ENCODE data around the gene SPIB.

SPIB gene

GRCh38 chr19:50398675-50399367, 19.9 kb upstream of the SPIB start:
- no peak overlapping the region for H3K27ac Mint-ChIP-seq
- peaks cover 37% of the 10 kb centered on the region for H3K36me3 Mint-ChIP-seq (ENCODE audit: low read depth)

GRCh38 chr19:50399368-50399745, 19.4 kb upstream of the SPIB start:
- no peaks in the 10 kb centered on the region for H3K27me3 Mint-ChIP-seq (ENCODE audit: low read depth, poor library complexity)
- TF ChIP-seq, protein P1, sequence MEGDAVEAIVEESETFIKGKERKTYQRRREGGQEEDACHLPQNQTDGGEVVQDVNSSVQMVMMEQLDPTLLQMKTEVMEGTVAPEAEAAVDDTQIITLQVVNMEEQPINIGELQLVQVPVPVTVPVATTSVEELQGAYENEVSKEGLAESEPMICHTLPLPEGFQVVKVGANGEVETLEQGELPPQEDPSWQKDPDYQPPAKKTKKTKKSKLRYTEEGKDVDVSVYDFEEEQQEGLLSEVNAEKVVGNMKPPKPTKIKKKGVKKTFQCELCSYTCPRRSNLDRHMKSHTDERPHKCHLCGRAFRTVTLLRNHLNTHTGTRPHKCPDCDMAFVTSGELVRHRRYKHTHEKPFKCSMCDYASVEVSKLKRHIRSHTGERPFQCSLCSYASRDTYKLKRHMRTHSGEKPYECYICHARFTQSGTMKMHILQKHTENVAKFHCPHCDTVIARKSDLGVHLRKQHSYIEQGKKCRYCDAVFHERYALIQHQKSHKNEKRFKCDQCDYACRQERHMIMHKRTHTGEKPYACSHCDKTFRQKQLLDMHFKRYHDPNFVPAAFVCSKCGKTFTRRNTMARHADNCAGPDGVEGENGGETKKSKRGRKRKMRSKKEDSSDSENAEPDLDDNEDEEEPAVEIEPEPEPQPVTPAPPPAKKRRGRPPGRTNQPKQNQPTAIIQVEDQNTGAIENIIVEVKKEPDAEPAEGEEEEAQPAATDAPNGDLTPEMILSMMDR (IDR thresholded peaks at IDR 0.05): no peak
- H3K4me1 Mint-ChIP-seq: peaks cover 16% of the 10 kb centered on the region
- H3K4me3 Mint-ChIP-seq: no peak overlapping the region
- H3K27ac Mint-ChIP-seq: no peak overlapping the region
- no peak for DNase-seq
- peaks cover 36% of the 10 kb centered on the region for H3K36me3 Mint-ChIP-seq (ENCODE audit: low read depth)
- peaks cover 4% of the 10 kb centered on the region for H3K9me3 Mint-ChIP-seq

More at GRCh38 chr19:50398675-50399367, 19.9 kb upstream of the SPIB start:
- H3K4me1 Mint-ChIP-seq: peaks cover 16% of the 10 kb centered on the region
- no peaks in the 10 kb centered on the region for H3K27me3 Mint-ChIP-seq (ENCODE audit: low read depth, poor library complexity)
- no peak for DNase-seq
- H3K9me3 Mint-ChIP-seq: peaks cover 7% of the 10 kb centered on the region
- no peak overlapping the region for H3K4me3 Mint-ChIP-seq
- TF ChIP-seq, protein P1 (IDR thresholded peaks at IDR 0.05): no peak

GRCh38 chr19:50401605-50402450, 16.9 kb upstream of the SPIB start:
- no peak for DNase-seq
- no peak overlapping the region for H3K4me3 Mint-ChIP-seq

DNA sequence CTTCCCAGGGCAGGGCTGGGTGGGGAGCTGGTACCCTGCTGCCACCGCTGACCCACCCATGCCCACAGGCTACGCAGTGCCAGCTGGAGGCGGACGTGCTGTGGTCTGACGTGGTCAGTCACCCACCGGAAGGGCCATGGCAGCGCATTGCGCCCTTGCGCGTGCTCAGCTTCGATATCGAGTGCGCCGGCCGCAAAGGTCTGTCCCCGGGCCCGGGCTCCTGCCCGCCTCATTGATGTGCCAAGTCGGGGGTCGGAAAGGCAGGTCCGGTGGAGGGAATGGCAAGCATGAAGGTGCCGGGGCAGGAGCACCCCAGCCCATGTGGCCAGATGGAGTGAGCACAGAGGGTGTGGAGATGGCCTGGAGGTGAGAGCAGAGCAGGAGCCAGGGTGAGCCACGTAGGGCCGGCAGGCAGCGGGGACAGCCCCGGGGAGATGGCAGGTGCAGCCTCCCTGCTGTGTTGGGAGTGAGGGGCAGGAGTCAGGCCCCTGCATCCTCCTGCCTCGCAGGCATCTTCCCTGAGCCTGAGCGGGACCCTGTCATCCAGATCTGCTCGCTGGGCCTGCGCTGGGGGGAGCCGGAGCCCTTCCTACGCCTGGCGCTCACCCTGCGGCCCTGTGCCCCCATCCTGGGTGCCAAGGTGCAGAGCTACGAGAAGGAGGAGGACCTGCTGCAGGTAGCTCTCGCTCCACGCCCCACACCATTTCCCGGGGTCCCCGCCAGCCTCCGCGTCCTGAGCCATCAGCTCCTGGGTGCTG, 16.0 kb upstream of the SPIB start:
- TF ChIP-seq, protein P1 (IDR thresholded peaks at IDR 0.05): no peak
- Mint-ChIP-seq H3K4me1 (peaks cover 15% of the 10 kb centered on the region), H3K9me3 (no peaks in the 10 kb centered on the region), H3K4me3 (no peak overlapping the region), H3K27me3 (ENCODE audit: low read depth, poor library complexity) (no peaks in the 10 kb centered on the region), H3K36me3 (ENCODE audit: low read depth) (peaks cover 37% of the 10 kb centered on the region), H3K27ac (no peak overlapping the region)
- DNase-seq: no peak

More at GRCh38 chr19:50401605-50402450, 16.9 kb upstream of the SPIB start:
- Mint-ChIP-seq H3K9me3 (no peaks in the 10 kb centered on the region), H3K27me3 (ENCODE audit: low read depth, poor library complexity) (no peaks in the 10 kb centered on the region), H3K27ac (no peak overlapping the region), H3K36me3 (ENCODE audit: low read depth) (peaks cover 38% of the 10 kb centered on the region), H3K4me1 (peaks cover 16% of the 10 kb centered on the region)
- TF ChIP-seq, protein P1 (IDR thresholded peaks at IDR 0.05): no peak

- Mint-ChIP-seq H3K9me3 (no peaks in the 10 kb centered on the region), H3K27me3 (ENCODE audit: low read depth, poor library complexity) (peaks cover 3% of the 10 kb centered on the region), H3K4me3 (no peak overlapping the region), H3K27ac (peak overlapping the region; percentile 87), H3K36me3 (ENCODE audit: low read depth) (peaks cover 39% of the 10 kb centered on the region), H3K4me1 (no peaks in the 10 kb centered on the region)
- TF ChIP-seq, protein P1 (IDR thresholded peaks at IDR 0.05): no peak
- no peak for DNase-seq
Observed at GRCh38 chr19:50406156-50406820, 12.4 kb upstream of the SPIB start.
